Ascending aorta (tissue), 2 donors: ENCODE results near the gene CRTC1. TPM values are rescaled to one million over a fixed set of nuclear protein-coding genes. Genes with fewer than 3 reads are reported as not detected.

Source experiments
- DNase-seq, 2 donors: peaks; one replicate each; pipeline ENCODE4 v3.0.0-alpha.2; 2019; ENCODE audit warnings: low spot score in 2 of 2
- H3K27ac ChIP-seq, 2 donors: fragments of 200-600 bp; sonication (generic); one replicate each; pipeline ENCODE4 v1.5.1; 2016 to 2017; ENCODE audit warnings: mild to moderate bottlenecking in 1 of 2
- H3K27me3 ChIP-seq: fragments of 200-600 bp; sonication (generic); one replicate; pipeline ENCODE4 v1.5.1; 2017
- H3K36me3 ChIP-seq, 2 donors: fragments of 200-600 bp; sonication (generic); one replicate each; pipeline ENCODE4 v1.5.1; 2016
- H3K4me1 ChIP-seq, 2 donors: fragments of 200-600 bp; sonication (generic); one replicate each; pipeline ENCODE4 v1.5.1; 2016 to 2017; ENCODE audit warnings: mild to moderate bottlenecking in 1 of 2
- H3K4me3 ChIP-seq, 2 donors: fragments of 200-600 bp; sonication (generic); one replicate each; pipeline ENCODE4 v1.5.1; 2016 to 2017; ENCODE audit warnings: mild to moderate bottlenecking in 1 of 2
- H3K9me3 ChIP-seq, 2 donors: fragments of 200-600 bp; sonication (generic); one replicate each; pipeline ENCODE4 v1.5.1; 2016
- intact Hi-C: fragments of 100-400 bp; cut with DNase I; formaldehyde crosslinking; loops from one replicate; pipeline ENCODE4 v1.15.1; 2023
- total RNA-seq: library from RNA; depleted of rRNA; stranded (reverse); fragments of >200 nt; gene quantifications from one replicate; pipeline ENCODE4 v1.1.0, GENCODE V29; 2016
- TF ChIP-seq, protein P1 (sequence below), 3 experiments: fragments of 200-600 bp in 2 of 3; fragments of 450-650 bp in 1 of 3; sonication (generic) in 2 of 3; IDR thresholded peaks; one replicate each; pipeline ENCODE4 v1.5.1; 2016 to 2019; ENCODE audit warnings: antibody characterized with exemption in 3 of 3, mild to moderate bottlenecking in 1 of 3, moderate library complexity in 1 of 3

The CRTC1 gene
- total RNA-seq, 1 donor from 2014 or later = 10.0 TPM

DNA sequence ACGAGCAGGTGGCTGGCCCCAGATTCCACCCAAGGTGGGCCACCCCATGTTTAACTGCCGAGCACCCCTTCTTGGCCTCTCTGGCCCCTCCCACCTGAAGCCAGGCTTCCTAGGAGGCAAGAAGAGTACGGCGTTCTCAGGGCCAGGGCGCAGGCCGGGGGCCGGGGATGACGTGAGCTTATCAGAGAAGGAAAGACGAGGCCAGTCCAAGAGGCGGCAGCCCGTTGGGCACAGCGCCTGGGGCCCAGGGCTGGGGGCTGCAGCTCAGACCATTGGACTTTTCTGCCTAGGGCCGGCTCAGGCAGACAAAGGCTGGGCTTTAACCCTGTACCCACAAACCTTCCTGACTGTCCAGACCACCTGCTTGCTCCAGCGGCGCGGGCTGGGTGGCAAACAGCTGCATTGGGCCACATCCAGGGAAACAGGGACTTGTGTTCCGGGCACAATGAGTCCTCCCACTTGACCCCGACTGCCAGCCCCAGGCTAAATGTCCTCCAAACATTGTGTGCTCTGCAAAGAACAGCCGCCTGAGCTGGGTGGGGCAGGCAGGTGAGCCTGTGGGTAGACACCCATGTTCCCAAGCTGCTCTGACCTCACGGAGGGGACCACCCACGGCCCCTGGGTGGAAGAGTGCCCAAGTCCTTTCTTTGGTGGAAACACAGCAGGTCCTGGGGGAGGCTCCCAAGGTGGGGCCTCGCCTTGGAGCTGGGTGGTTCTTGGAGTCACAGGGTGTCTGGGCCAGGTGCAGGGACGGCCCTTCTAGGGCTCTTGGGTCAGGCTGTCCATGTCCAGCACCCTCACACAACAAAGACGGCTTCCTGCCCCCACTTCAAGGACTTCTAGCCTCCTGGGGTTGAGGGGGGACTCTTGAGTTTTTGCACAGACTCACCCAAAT is 85.8 kb downstream of the CRTC1 start:
- Histone ChIP-seq H3K4me1 (no peaks in the 10 kb centered on the region), H3K27me3 (no peaks in the 10 kb centered on the region), H3K36me3 (peaks cover 0 to 17% of the 10 kb centered on the region in 2 donors), H3K4me3 (no peak overlapping the region), H3K9me3 (no peaks in the 10 kb centered on the region), H3K27ac (no peak overlapping the region)
- DNase-seq = no peak
- intact Hi-C loops = no loop called here
- TF ChIP-seq, protein P1, sequence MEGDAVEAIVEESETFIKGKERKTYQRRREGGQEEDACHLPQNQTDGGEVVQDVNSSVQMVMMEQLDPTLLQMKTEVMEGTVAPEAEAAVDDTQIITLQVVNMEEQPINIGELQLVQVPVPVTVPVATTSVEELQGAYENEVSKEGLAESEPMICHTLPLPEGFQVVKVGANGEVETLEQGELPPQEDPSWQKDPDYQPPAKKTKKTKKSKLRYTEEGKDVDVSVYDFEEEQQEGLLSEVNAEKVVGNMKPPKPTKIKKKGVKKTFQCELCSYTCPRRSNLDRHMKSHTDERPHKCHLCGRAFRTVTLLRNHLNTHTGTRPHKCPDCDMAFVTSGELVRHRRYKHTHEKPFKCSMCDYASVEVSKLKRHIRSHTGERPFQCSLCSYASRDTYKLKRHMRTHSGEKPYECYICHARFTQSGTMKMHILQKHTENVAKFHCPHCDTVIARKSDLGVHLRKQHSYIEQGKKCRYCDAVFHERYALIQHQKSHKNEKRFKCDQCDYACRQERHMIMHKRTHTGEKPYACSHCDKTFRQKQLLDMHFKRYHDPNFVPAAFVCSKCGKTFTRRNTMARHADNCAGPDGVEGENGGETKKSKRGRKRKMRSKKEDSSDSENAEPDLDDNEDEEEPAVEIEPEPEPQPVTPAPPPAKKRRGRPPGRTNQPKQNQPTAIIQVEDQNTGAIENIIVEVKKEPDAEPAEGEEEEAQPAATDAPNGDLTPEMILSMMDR (IDR thresholded peaks at IDR 0.05) = no peak

DNA sequence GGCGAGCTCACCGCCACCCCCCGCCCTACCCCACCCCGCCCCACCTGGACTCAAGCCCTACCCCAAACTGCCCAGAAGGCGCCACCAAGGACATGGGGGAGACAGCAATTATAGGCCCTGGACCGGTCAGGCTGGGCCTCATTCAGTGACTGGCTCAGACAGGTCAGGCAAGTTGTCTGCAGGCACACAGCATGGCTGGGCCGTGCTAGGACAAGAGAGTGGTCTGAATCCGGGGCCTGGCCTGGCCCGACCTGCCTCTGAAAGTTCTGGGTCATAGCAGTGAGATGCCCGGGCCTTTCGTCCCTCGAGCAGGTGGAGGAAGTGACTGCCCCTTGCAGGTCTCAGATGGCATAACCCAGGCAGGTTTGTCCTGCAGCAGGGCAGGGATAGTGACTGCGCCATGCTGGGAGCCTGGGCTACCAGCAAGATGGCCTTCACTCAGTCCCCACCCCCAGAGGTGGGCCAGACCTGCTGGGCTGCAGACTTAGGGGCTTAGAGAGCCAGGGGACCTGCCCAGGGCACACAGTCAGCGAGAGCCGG is 86.6 kb downstream of the CRTC1 start:
- no peak for DNase-seq
- TF ChIP-seq, protein P1 (IDR thresholded peaks at IDR 0.05) = no peak
- H3K4me3 ChIP-seq = no peak overlapping the region
- H3K27me3 ChIP-seq = no peaks in the 10 kb centered on the region
- H3K27ac ChIP-seq = no peak overlapping the region
- peaks cover 0 to 17% of the 10 kb centered on the region in 2 donors for H3K36me3 ChIP-seq
- H3K9me3 ChIP-seq = no peaks in the 10 kb centered on the region
- intact Hi-C loops = no loop called here
- no peaks in the 10 kb centered on the region for H3K4me1 ChIP-seq

DNA sequence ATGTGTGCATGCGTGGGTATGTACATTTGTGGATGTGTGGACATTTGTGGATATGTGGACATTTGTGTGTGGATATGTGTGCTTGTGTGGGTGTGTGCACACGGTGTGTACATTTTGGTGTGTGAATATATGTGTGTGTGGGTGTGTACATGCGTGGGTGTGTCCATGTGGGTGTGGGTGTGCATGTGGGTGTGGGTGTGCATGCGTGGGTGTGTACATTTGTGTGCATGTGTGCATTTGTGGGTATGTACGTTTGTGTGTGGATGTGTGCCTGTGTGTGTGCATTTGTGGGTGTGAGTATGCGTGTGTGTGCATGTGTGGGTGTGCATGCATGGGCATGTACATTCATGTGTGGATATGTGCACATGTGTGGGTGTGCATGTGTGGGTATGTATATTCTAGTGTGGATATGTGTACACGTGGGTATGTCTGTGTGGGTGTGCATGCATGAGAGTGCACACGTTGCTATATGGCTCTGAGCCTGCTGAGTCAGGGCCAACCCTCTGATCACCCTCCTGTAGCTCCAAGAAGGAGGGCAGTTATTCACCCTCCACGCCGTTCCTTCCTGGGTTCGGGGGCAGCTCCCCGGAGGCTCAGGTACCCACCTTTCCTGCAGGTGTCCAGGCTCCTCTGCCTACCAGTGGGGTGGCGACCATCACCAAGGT is 87.3 kb downstream of the CRTC1 start:
- no peaks in the 10 kb centered on the region for H3K9me3 ChIP-seq
- no peaks in the 10 kb centered on the region for H3K27me3 ChIP-seq
- no peak for DNase-seq
- H3K36me3 ChIP-seq = peaks cover 0 to 22% of the 10 kb centered on the region in 2 donors
- H3K4me1 ChIP-seq = no peaks in the 10 kb centered on the region
- H3K4me3 ChIP-seq = no peak overlapping the region
- intact Hi-C loops = no loop called here
- TF ChIP-seq, protein P1 (IDR thresholded peaks at IDR 0.05) = no peak
- H3K27ac ChIP-seq = no peak overlapping the region

DNA sequence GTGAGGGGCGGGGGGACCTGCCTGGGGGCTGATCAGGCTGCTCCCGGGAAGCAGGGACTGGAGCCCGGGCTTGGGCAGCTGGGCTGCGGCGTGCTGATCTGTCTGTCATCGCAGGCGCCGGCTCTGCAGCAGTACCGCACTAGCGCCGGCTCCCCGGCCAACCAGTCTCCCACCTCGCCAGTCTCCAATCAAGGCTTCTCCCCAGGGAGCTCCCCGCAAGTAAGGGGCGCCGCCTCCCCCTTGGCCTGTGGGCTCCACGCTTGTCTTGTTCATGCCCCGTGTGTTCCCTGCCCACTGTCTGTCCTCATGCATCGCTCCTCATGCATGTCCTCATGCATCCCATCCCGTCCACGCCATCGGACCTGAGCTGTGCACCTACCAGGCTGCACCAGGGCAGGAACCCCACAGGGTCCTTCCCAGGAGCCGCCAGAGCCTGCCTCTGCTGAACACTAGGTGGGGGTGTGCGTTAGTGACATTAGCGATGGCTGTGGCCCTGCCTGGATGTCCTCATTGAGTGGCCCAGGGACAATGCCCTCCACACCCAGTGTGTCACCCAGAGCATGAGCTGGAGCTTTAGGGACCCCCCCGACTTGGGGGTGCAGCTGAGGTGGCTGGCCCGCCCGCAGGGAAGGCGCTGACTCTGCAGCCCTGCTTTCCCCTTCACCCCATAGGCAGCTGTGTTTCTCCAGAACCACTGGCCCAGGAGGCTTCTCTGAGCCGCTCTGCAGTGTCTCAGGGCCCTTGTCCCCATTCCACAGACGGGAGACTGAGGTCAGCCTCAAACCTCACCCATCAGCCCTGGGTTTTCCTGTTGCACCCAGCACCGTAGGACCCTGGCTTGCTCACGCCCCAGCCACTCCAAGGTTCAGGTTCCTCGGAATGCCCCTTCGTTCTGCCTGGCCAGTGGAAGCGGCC is 88.1 kb downstream of the CRTC1 start:
- DNase-seq = no peak
- no peaks in the 10 kb centered on the region for H3K27me3 ChIP-seq
- intact Hi-C loops = no loop called here
- H3K36me3 ChIP-seq = peaks cover 0 to 21% of the 10 kb centered on the region in 2 donors
- no peak overlapping the region for H3K27ac ChIP-seq
- TF ChIP-seq, protein P1 (IDR thresholded peaks at IDR 0.05) = no peak
- H3K4me1 ChIP-seq = no peaks in the 10 kb centered on the region
- H3K4me3 ChIP-seq = no peak overlapping the region
- H3K9me3 ChIP-seq = no peaks in the 10 kb centered on the region
